Measurements from ENCODE around the gene AFG3L2.

Gene AFG3L2

GRCh38 chr18:12336171-12336613 is 40.8 kb downstream of the AFG3L2 start:
- no peak overlapping the region for H3K9ac ChIP-seq (ENCODE audit: low read length)
- no peak for TF ChIP-seq EZH2phosphoT487 (IDR thresholded peaks at IDR 0.05; ENCODE audit: low read depth)
- no peak for TF ChIP-seq CTCF (IDR thresholded peaks at IDR 0.05; ENCODE audit: low read depth, low read length)
- H3K9me3 ChIP-seq (ENCODE audit: insufficient read depth, low read length), result no peaks in the 10 kb centered on the region
- H3K79me2 ChIP-seq (ENCODE audit: low read length), result no peaks in the 10 kb centered on the region
- H3K36me3 ChIP-seq (replicated peaks; ENCODE audit: low read depth, low read length), result peaks cover 34% of the 10 kb centered on the region
- H3K4me2 ChIP-seq (ENCODE audit: low read length), result no peak overlapping the region
- H2AFZ ChIP-seq (ENCODE audit: low read depth, low read length), result no peak overlapping the region
- H3K27me3 ChIP-seq (ENCODE audit: low read depth, low read length), result no peaks in the 10 kb centered on the region
- H3K4me1 ChIP-seq (ENCODE audit: low read length), result no peaks in the 10 kb centered on the region
- no peak overlapping the region for H3K27ac ChIP-seq (ENCODE audit: low read length)
- no peaks in the 10 kb centered on the region for H4K20me1 ChIP-seq (ENCODE audit: insufficient read depth, low read length)
- H3K4me3 ChIP-seq (ENCODE audit: low read length), result no peak overlapping the region

- H4K20me1 ChIP-seq (ENCODE audit: insufficient read depth, low read length), result no peaks in the 10 kb centered on the region; the same call in 1 of the 2 replicates
- H3K36me3 ChIP-seq (replicated peaks; ENCODE audit: low read depth, low read length), result peaks cover 30% of the 10 kb centered on the region
- no peaks in the 10 kb centered on the region for H3K79me2 ChIP-seq (ENCODE audit: low read length)
- H3K4me1 ChIP-seq (ENCODE audit: low read length), result no peaks in the 10 kb centered on the region
- H3K9me3 ChIP-seq (ENCODE audit: insufficient read depth, low read length), result no peaks in the 10 kb centered on the region
- no peaks in the 10 kb centered on the region for H3K27me3 ChIP-seq (ENCODE audit: low read depth, low read length)
- no peak overlapping the region for H3K9ac ChIP-seq (ENCODE audit: low read length)
- no peak overlapping the region for H3K4me3 ChIP-seq (ENCODE audit: low read length)
- H3K27ac ChIP-seq (ENCODE audit: low read length), result no peak overlapping the region
- TF ChIP-seq CTCF (IDR thresholded peaks at IDR 0.05; ENCODE audit: low read depth, low read length), result no peak
- no peak for TF ChIP-seq EZH2phosphoT487 (IDR thresholded peaks at IDR 0.05; ENCODE audit: low read depth)
- H2AFZ ChIP-seq (ENCODE audit: low read depth, low read length), result no peak overlapping the region
- H3K4me2 ChIP-seq (ENCODE audit: low read length), result no peak overlapping the region
Observed at GRCh38 chr18:12335503-12335902, 41.5 kb downstream of the AFG3L2 start.

- Histone ChIP-seq H2AFZ (ENCODE audit: low read depth, low read length) (no peak overlapping the region), H3K4me1 (ENCODE audit: low read length) (no peaks in the 10 kb centered on the region), H4K20me1 (ENCODE audit: insufficient read depth, low read length) (no peaks in the 10 kb centered on the region; the same call in 1 of the 2 replicates), H3K27me3 (ENCODE audit: low read depth, low read length) (no peaks in the 10 kb centered on the region), H3K27ac (ENCODE audit: low read length) (no peak overlapping the region), H3K79me2 (ENCODE audit: low read length) (no peaks in the 10 kb centered on the region), H3K9me3 (ENCODE audit: insufficient read depth, low read length) (no peaks in the 10 kb centered on the region), H3K4me2 (ENCODE audit: low read length) (no peak overlapping the region), H3K9ac (ENCODE audit: low read length) (no peak overlapping the region), H3K36me3 (replicated peaks; ENCODE audit: low read depth, low read length) (peaks cover 25% of the 10 kb centered on the region), H3K4me3 (ENCODE audit: low read length) (no peak overlapping the region)
- TF ChIP-seq CTCF (IDR thresholded peaks at IDR 0.05; ENCODE audit: low read depth, low read length) (no peak), EZH2phosphoT487 (IDR thresholded peaks at IDR 0.05; ENCODE audit: low read depth) (no peak)
Observed at GRCh38 chr18:12334863-12335262, 42.2 kb downstream of the AFG3L2 start.

GRCh38 chr18:12334366-12334808 is 42.6 kb downstream of the AFG3L2 start:
- Histone ChIP-seq H4K20me1 (ENCODE audit: insufficient read depth, low read length) (no peaks in the 10 kb centered on the region; the same call in 1 of the 2 replicates), H2AFZ (ENCODE audit: low read depth, low read length) (no peak overlapping the region), H3K9me3 (ENCODE audit: insufficient read depth, low read length) (no peaks in the 10 kb centered on the region), H3K9ac (ENCODE audit: low read length) (no peak overlapping the region), H3K4me3 (ENCODE audit: low read length) (no peak overlapping the region), H3K79me2 (ENCODE audit: low read length) (no peaks in the 10 kb centered on the region), H3K27ac (ENCODE audit: low read length) (no peak overlapping the region), H3K4me1 (ENCODE audit: low read length) (no peaks in the 10 kb centered on the region), H3K27me3 (ENCODE audit: low read depth, low read length) (no peaks in the 10 kb centered on the region), H3K4me2 (ENCODE audit: low read length) (no peak overlapping the region), H3K36me3 (replicated peaks; ENCODE audit: low read depth, low read length) (peaks cover 30% of the 10 kb centered on the region)
- TF ChIP-seq CTCF (IDR thresholded peaks at IDR 0.05; ENCODE audit: low read depth, low read length) (no peak), EZH2phosphoT487 (IDR thresholded peaks at IDR 0.05; ENCODE audit: low read depth) (no peak)
